A204.1 (cell line): ENCODE data around the gene NEGR1.

Source experiments
- FAIRE-seq: peaks from 2 replicates; lab custom pipeline; 2012; peaks lifted over from hg19 to GRCh38; lab: Jason Lieb, UNC

Gene NEGR1

DNA sequence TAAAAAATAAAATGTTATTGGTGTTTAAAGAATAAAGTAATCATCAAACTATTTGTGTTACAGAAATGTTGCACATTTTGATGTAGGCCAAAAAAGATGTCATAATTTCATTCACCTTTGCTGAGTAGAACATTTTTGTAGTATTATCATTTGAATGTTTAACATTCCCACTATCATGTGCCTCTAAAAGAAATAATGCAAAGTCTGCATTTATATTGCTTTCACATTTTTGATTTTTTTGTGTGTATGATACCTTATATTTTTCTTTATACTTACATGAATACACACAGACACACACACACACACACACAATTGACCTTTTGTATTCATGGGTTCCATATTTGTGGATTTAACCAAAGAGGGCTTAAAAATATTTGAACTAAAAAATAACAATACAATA, 657.3 kb downstream of the NEGR1 start:
- no peak for FAIRE-seq

DNA sequence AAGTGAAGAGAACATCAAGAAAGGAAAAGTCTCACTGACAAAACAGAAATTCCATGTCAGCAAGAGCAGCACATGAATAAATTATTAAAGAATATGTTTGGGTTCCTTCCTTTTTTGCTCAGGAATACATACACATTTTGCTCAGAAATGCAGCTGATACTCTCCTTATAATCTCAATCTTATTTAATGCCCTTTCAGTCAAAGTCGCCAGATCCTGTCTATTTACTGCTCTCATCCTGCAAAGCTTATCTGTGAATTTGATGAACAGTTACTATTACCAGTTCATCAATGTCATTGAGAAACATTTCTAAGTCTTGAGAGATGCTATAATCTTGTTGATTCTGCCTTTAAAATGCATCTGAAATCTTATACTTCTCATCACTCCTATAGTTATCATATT, 658.5 kb downstream of the NEGR1 start:
- FAIRE-seq = no peak

DNA sequence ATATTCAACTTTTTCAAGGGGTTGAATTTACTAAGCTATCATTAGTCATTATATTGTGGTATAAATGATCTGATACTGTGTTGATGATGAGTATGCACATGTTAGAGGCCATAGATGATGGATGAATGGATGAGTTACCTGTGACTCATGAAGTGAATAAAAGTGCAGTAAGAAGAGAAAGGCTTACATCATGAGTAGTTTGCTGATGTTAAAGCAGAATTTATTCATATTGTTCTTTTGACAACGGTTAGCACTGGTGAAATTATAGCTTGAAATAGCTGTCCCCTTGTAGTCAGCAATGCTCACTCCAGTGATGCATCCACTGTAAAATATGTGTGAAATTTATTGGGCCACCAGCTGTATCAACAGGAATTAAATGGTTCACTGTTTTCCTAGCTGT, 660.6 kb downstream of the NEGR1 start:
- FAIRE-seq = no peak

DNA sequence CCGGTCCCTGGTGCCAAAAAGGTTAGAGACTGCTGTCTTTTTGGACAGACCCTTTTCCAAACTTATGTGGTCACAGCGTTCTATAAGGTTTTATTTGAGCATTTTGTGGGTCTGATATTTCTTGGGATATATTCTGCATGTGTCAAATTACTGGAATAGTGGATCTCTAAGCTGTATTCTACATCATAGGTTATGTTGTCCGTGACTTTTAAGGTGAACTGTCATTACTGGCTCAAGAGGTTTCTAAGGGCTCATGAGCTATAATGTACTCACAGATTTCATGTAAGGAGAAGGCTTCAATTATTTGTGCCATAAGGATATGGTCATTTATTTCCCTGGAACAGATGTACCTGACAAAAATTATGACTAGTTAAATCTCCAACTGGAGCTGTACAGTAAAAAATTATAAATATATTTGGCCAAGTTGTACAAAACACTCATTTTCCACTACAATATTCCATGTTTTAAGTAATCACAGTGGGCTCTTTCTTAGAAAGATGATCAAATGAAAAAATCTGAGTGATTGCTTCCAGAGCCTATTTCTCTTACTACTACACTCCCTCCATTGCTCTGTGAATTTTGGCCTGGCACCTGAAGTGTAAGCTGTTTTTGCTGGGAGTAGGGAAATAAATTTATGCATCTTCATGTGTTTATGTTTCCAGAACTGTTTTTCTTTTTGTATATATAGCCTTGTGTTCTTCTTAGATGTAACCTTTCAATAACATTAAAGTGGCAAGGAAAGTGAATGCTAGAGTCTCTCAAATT, 663.4 kb downstream of the NEGR1 start:
- FAIRE-seq = no peak

DNA sequence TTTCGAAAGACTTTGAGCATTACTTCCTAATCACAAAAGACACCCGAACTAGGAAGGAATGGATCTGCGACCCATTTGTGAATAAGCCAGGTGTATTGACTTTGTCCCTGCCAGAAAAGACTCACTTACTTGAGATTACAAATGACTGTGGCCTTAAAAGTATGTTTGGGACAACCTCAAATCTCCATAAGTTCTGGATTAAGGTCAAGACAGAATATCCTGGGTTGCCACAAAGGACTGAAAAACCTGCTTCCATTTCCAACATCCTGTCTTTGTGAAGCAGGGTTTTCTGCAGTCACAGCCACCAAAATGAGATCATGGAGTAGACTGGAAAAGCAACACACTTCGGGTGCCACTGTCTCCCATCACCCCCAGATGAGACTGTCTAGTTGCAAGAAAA, 664.1 kb downstream of the NEGR1 start:
- FAIRE-seq = no peak

DNA sequence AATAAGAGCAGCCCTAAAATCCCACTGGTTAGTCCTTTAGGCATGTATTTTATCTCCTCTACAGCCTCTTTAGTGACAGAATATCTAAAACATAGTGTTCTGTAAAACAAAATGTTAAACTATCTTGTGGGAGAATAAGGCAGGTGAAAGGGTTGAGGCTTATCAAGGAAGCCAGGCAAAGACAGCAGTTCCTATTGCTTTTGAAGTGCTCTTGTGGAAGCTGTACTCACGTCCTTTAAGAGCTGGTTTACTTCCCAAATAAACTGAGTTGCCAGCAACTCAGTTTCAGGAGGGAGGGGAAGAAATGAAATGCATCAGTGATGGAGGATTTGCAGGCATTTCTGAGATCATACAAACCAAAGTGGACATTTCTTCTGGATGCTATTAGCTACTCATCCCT, 671.9 kb downstream of the NEGR1 start:
- FAIRE-seq = no peak

DNA sequence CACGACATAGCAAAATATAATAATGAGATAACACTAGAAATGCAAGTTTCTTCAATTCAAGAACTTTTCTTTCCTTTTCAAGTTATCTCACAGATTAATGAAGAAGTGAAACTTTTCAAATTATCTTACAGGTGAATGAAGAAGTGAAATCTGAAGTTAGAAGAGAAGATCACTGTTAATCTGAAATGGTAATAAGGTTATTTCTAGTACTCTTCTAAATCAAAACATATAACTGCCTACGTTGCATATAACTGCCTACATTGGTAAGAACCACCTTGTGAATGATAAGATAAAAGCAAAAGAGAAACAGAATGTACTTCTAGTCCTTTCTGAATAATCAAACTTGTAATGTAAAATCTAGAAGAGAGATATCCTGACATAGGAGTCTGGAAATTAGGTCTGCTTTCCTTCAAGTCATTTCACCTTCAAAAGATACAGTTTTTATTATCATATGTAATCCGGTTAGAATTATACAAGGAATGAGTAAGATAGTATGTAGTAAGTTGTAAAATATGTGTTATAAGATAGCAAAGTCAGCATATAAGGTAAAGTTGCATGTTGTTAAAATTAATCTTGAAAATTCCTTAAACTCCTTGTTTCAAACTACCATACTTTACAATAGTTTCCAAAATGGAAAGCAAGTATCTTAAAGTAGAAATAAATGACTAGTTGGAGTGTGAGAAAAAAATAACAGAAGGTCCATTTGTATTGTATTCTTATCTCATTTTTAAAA, 679.1 kb downstream of the NEGR1 start:
- FAIRE-seq = no peak

DNA sequence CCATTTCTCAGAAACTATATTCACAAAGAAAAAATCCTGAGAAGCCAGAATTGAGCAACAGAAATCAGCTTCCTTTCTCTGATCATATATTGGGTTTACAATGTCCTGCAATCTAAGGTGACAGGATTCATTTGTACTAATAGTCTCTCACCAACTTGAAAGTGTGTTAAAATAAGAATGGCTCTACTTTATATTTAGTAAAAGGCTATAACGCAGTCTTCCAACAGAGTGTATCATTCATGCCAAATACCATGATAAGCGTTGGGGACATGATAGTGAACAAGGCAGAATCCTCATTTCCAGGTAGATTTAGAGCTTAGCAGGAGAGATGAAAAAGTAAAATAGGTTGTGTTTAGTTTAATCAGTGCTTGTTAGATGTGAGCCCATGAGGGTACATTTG, 682.3 kb downstream of the NEGR1 start:
- no peak for FAIRE-seq

DNA sequence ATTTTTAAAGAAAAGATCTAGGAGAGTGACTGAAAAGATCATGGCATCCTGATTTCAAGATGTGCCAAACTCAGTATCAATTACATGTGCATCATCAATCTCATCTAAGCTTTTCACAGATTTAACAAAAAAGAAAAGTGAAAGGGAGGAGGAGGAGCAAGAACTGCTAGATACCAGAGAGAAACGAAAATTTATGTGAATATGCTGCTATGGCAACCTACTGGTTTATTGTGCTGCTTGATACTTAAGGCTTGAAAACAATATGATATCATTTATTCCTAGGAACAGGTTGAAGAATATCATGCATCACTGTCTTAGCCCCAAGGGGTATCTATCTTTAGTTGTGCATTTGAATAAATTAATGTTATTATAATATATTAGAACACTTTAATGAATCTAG, 683.0 kb downstream of the NEGR1 start:
- no peak for FAIRE-seq

DNA sequence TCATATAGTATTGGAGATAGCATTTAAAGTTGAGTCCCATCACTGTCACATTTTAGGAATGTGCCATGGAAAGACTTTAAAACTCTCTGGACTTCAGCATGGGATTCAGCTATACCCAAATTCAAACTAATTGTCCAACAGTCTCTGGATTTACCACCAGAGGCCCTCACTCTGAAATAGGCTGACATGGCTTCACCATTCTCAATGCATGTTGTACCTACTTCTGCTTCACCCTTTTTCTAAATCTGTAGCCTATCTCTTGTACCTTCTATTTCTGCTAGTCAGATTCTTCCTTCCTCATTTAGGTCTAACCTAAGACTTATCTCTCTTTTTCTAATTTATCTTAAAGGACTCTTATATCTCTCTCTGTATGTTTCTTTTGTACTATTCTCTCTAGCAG, 688.8 kb downstream of the NEGR1 start:
- FAIRE-seq = no peak

DNA sequence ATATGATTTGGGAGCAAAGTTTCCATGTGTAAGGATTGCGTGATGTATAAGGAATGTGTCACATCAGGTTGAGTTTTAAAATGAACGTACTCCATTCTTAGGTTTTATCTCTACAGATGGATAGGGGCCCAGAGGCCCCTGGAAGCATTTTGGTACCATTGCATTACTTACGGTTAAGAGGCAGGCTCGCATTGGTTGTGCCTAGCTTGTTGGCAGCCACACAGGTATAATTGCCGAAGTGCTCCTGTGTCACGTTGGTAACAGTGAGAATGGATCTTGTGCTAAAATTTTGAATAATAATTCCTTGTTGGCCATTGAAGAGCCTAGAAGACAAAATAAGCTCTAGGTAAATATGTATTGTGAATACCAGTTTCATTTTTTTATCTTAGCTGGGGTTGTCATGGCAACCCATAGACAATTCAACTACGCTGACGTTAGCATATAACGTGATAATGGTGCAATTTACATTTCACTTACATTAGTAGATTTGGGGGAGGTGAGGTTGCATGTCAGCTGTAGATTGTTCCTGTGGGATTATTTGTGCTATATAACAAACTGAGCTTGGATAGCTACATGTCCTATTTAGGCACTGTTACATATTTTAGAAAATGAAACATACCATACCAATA, 689.6 kb downstream of the NEGR1 start:
- FAIRE-seq = no peak

DNA sequence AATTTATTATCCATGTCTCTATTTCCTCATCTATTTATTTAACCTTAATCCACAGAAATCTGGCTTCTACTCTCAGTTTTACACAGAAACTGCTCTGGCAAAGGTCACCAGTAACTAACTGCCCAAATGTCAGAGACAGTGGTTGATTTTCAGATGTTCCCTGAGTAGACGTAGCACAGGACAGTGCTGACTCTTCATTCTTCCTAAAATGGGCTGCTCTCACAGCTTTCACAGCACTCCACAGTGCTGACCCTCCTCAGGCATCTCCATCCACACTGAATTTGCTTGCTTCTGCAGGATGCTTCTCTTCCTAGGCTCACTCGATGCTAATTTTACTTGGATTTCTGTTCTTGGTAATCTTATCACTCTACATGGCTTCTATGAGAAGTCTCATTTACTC, 693.3 kb downstream of the NEGR1 start:
- FAIRE-seq = no peak

DNA sequence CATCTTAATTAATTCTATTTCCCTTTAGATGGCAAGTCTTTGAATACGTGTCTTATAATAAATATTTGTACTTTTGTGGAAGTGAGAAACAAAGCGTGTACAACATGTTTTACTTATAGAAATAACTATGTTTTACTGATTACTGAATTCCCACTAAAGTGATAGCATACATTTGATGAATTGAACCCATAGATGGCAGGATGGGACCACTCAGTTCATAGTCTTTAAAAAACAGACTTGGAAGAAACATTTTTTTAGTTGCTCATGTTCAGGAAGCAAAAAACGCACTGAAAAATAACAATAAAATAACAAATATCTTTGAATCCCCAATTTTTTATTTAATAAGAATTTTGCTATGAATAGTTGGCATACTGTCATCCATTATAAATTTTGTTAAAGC, 694.4 kb downstream of the NEGR1 start:
- peak; percentile 11 for FAIRE-seq

DNA sequence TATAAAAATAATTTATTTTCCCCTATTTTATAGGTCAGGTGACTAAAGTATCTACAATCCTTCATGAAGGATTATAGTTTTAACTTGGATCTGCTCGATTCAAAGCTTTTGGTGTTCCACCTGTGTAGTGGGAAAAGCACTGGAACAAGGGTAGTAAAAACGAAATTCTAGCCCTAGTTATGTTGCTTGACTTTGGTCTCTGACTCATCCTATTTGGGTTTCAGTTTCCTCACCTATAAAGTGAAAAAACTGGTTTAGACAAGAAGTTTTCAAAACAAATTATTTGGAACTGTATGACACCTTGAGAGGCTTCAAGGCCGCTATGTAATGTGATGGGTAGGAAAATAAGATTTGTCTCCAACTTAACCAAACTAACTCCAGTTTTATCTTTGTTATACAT, 696.3 kb downstream of the NEGR1 start:
- no peak for FAIRE-seq

DNA sequence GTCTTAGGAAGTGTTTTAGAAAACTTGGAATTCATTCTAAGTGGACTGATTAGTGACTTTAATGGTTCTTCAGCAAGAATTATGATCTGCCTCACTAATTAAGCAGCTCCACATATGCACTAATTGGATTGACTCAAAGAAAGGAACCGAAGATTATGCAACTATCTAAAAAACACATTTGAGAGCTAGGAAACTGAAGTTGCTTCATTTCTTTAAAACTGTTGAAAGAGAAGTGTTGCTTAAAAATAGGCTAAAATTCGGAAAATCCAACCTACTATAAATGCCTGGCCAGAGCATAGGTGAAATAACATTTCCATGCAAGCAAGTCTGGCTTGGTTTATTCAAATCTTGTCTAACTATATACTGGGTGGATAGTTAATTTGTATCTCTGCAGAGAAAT, 698.6 kb downstream of the NEGR1 start:
- FAIRE-seq = no peak

DNA sequence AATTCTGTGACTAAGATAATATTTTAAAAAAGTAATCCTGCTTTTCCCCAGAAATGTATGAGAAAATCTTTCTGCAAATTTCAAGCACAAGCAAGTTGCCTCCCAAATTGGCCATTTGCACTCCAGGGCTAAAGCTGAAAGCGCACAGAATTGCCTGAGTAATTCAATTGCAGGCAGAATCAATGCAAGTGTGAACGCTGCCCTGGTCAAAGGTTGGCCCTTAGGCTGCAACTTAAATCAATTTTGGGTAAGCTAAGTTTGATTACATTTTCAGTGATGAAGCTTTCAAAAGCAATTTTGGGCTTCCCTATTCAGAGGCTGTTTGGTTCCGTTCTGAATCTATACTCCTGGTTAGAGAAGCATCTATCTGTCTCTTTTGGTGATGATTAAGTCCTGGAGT, 699.7 kb downstream of the NEGR1 start:
- no peak for FAIRE-seq

DNA sequence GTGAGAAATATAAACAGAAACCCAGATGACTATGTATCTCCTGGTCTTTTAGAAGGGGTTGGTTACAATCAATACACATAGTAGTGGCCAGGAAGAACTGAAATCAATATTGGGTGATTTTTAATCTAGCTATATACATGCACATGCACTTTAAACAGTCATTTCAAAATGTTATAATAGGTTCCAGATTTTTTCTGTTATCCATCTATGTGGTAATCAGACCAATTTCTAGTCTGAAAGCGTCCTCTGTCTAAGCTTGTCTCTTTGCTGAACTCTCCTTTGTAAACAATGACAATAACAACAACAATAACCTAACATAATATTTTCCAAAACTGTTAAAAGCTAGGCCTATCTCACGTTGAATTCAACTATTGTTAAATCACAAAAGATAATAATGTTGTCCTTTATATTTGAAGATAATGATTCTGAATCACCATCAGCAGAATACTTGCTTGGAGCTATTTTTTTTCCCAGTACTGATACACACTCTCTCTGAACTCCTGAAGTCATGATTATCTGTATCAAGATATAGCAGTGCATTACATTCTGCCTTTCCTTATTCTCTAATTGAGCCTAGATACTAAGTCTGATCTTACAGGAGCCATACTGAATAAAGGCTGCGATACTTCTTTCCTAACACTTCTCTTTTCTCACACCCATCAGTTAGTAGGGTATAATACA, 704.7 kb downstream of the NEGR1 start:
- FAIRE-seq = no peak

DNA sequence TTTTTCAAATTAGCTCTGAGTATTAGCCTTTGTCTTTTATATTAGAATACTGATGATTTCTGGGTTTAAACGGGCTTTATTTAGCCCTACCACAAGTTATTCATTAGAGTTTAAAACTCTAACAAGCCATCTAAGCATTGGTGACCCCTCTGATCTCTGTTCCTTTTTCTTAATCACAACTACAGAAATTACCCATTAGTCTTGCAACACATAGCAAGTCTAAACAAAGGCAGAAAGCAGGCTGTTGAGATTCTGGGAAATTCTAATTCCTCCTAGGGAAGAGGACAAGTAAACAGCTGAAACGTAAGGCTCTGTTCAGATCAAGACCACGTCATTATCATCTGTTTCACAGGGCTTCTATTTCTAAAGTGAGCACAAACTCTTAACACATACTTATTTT, 710.3 kb downstream of the NEGR1 start:
- FAIRE-seq = no peak

DNA sequence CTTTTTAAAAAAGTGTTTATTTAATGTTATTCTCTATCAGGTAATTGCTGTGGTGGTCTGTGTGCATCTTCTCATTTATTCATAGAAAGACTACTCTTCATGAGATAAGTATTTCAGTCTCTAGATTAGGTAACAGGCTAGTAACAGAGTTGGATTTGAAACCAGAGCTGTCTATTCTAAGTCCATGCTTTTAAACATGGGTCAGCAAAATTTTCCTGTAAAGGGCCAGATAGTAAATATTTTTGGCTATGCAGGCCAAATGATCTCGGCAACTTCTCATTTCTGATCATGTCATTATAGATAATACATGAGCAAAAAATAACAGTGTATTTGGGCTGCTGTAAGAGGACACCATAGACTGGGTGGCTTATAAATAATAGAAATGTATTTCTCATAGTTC, 715.9 kb downstream of the NEGR1 start:
- no peak for FAIRE-seq

DNA sequence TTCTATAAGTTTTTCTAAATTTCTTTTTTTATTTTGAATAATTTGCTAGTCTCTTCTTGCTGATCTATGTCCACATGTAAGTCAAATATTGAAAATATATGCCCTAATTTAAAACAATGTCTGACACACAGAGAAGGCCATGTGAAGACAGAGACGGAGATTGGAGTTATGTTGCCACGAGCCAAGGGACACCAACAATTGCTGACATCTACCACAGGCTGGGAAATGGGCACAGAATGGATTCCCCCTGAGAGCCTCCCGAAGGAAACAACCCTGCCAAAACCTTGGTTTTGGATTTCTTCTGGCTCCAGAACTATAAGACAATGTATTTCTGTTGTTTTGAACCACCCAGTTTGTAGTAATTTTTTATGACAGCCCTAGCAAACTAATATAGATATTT, 716.5 kb downstream of the NEGR1 start:
- no peak for FAIRE-seq

DNA sequence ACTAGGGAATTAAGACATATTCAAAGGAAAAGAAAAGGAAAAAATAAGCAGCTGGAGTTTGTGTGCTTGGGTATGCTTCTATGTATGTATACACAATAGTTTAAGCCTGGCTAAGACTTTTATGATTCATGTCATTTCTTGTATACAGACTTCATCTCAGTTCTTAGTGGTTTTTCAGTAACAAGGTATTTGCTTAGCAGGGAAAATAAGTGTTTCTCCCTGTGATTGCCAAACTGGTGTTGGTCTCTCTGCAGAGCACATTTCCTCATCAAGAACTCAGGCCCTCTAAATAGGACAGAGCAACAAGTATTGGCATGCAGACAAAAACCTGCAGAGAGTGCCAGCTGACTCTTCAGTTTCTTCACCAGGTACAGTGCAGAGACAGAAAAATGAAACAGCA, 717.1 kb downstream of the NEGR1 start:
- no peak for FAIRE-seq

DNA sequence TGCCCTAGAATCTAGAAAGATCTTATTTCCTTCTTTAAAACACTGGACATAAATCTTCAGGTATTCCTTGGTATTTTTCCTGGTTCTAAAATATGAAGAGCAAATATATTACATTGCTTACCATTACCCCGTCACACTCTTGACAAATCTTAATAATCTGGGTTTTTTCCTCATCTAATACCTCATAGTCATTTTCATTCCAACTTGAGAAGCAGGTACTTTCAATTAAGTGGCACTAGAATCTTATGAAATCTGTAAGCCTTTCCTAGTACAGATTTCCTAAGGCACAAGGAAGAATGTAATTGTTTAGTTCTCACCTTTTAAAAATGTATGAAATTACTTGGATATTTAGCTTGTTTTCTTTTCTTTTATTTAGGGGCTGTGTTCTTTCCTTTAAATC, 720.0 kb downstream of the NEGR1 start:
- FAIRE-seq = no peak

DNA sequence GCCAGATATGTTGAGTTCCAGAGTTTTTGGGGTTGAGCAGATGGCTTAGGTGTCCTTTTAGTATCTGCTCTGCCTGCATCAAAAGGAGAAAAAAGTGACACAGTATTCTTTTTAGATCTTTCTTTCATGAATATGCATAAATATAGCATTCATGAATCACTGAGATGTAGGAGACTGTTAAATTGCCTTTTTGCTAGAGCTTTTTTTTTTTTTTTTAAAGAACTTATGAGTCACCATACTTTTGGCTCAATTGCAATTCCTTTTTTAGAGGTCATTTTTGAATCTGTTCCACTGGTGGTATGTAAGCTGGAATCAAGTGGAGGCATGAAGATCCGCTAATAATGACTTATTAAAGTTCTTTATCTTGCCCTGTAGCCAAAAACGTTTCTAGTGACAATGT, 720.6 kb downstream of the NEGR1 start:
- FAIRE-seq = no peak
